ENCODE data around the gene TSPAN2. TPM values are rescaled to one million over a fixed set of nuclear protein-coding genes. Genes with fewer than 3 reads are reported as not detected.
A peak's percentile ranks its signal among the peaks of the same experiment; 100 is the strongest.

The TSPAN2 gene
- total and polyA plus RNA-seq, 12 donors: 4.0 to 17.7 (median 6.7) TPM

- intact Hi-C loops (cut with DNase I): no loop called here
- H3K4me1 ChIP-seq: peaks cover 0 to 24% (median 9%) of the 10 kb centered on the region in 9 donors
Observed at GRCh38 chr1:115074839-115075534, 14.3 kb downstream of the TSPAN2 start.

GRCh38 chr1:115073298-115074087 lies 15.8 kb downstream of the TSPAN2 start:
- Histone ChIP-seq H3K27ac (peak overlapping the region in 8 of 10 donors; percentile 14 to 61 (median 30)), H3K36me3 (no peaks in the 10 kb centered on the region), H3K9me3 (no peaks in the 10 kb centered on the region), H3K4me3 (peak overlapping the region in 3 of 10 donors; percentile 4 to 13 (median 11)), H3K27me3 (no peaks in the 10 kb centered on the region), H3K4me1 (peaks cover 0 to 31% (median 9%) of the 10 kb centered on the region in 9 donors)
- 46 to 62% methylated on average over 10 of the region's 10 CpGs for WGBS, 2 donors
- no peak for TF ChIP-seq CTCF (IDR thresholded peaks at IDR 0.05)
- ATAC-seq (peak in 7 of 8 donors; percentile 45 to 87 (median 69)), DNase-seq (peak in 1 of 2 donors; percentile 29)
- intact Hi-C loops (cut with DNase I): no loop called here

More at GRCh38 chr1:115074839-115075534, 14.3 kb downstream of the TSPAN2 start:
- H3K9me3 ChIP-seq: no peaks in the 10 kb centered on the region
- no peak overlapping the region for H3K27ac ChIP-seq
- no peak overlapping the region for H3K4me3 ChIP-seq
- no peak for DNase-seq
- no peaks in the 10 kb centered on the region for H3K36me3 ChIP-seq
- no peak for TF ChIP-seq CTCF (IDR thresholded peaks at IDR 0.05)
- ATAC-seq: no peak
- H3K27me3 ChIP-seq: no peaks in the 10 kb centered on the region
- 72 to 73% methylated on average over 11 of the region's 11 CpGs for WGBS, 2 donors

- no peak for TF ChIP-seq CTCF (IDR thresholded peaks at IDR 0.05)
- Histone ChIP-seq H3K9me3 (no peaks in the 10 kb centered on the region), H3K27ac (no peak overlapping the region), H3K4me3 (no peak overlapping the region), H3K4me1 (peaks cover 0 to 34% (median 9%) of the 10 kb centered on the region in 9 donors), H3K36me3 (no peaks in the 10 kb centered on the region), H3K27me3 (no peaks in the 10 kb centered on the region)
- DNase-seq: no peak
- intact Hi-C loops (cut with DNase I): no loop called here
- WGBS, 2 donors: 88% methylated on average over 6 of the region's 6 CpGs
- ATAC-seq: no peak
Observed at GRCh38 chr1:115071012-115071664, 18.2 kb downstream of the TSPAN2 start.

GRCh38 chr1:115069659-115070308 lies 19.5 kb downstream of the TSPAN2 start:
- peaks cover 0 to 34% (median 9%) of the 10 kb centered on the region in 9 donors for H3K4me1 ChIP-seq
- intact Hi-C loops (cut with DNase I): no loop called here
- H3K27ac ChIP-seq: no peak overlapping the region
- no peak overlapping the region for H3K4me3 ChIP-seq
- DNase-seq: no peak
- no peaks in the 10 kb centered on the region for H3K27me3 ChIP-seq
- WGBS, 2 donors: 70 to 83% methylated on average over 7 of the region's 7 CpGs
- H3K9me3 ChIP-seq: no peaks in the 10 kb centered on the region
- no peak for ATAC-seq
- no peak for TF ChIP-seq CTCF (IDR thresholded peaks at IDR 0.05)
- H3K36me3 ChIP-seq: no peaks in the 10 kb centered on the region
